Kidney (tissue), 14 donors: Measurements from ENCODE around the gene PHLDB2. TPM values are rescaled to one million over a fixed set of nuclear protein-coding genes. Genes with fewer than 3 reads are reported as not detected.
A peak's percentile ranks its signal among the peaks of the same experiment; 100 is the strongest.

Source experiments
- DNase-seq, 5 donors: peaks; one replicate each; pipeline ENCODE4 v3.0.0-alpha.2; 2013 to 2020
- FAIRE-seq: peaks from 2 replicates; lab custom pipeline; 2012; peaks lifted over from hg19 to GRCh38; lab: Jason Lieb, UNC
- H3K27ac ChIP-seq, 2 donors: one replicate each; pipeline ENCODE4 v1.7.0; 2013; ENCODE audit warnings: low read depth in 2 of 2, low read length in 2 of 2, inconsistent platforms in 1 of 2
- H3K27me3 ChIP-seq: one replicate; pipeline ENCODE4 v1.7.1; 2013; ENCODE audit warnings: low read length, inconsistent platforms; ENCODE audit not compliant: control insufficient read depth, insufficient read depth
- H3K36me3 ChIP-seq, 3 donors: one replicate each; pipeline versions ENCODE4 v1.7.0 to v1.7.1; 2013; ENCODE audit warnings: low read length in 3 of 3, control low read depth in 1 of 3, inconsistent platforms in 1 of 3; ENCODE audit not compliant: insufficient read depth in 3 of 3, control insufficient read depth in 2 of 3
- H3K4me1 ChIP-seq, 3 donors: one replicate each; pipeline versions ENCODE4 v1.7.0 to v1.7.1; 2013; ENCODE audit warnings: low read length in 3 of 3, inconsistent platforms in 1 of 3, low read depth in 1 of 3; ENCODE audit not compliant: control insufficient read depth in 2 of 3, insufficient read depth in 2 of 3
- H3K4me3 ChIP-seq, 3 donors: one replicate each; pipeline versions ENCODE4 v1.7.0 to v1.8.1; 2013; ENCODE audit warnings: low read length in 3 of 3, control low read depth in 1 of 3, inconsistent platforms in 1 of 3
- H3K9ac ChIP-seq, 3 donors: one replicate each; pipeline versions ENCODE4 v1.7.0 to v1.7.1; 2013; ENCODE audit warnings: low read length in 3 of 3, control low read depth in 1 of 3, inconsistent platforms in 1 of 3
- H3K9me3 ChIP-seq, 3 donors: one replicate each; pipeline versions ENCODE4 v1.7.0 to v1.7.1; 2013; ENCODE audit warnings: low read length in 3 of 3, control low read depth in 1 of 3, inconsistent platforms in 1 of 3; ENCODE audit not compliant: control insufficient read depth in 2 of 3, insufficient read depth in 1 of 3
- intact Hi-C: fragments of 100-400 bp; cut with DNase I; formaldehyde crosslinking; loops from one replicate; pipeline ENCODE4 v1.11.1; 2022
- polyA plus RNA-seq: library from polyadenylated mRNA; stranded (reverse); fragments of 350-450 nt; fragmentation: Illumina TruSeq; extraction: RNeasy Lipid Tissue Mini Kit (QIAGEN cat#74804); gene quantifications from one replicate; pipeline ENCODE4 v1.2.3, GENCODE V29; 2014; ENCODE audit warnings: low read depth, low replicate concordance; ENCODE audit not compliant: insufficient read depth
- total RNA-seq: library from RNA; stranded (reverse); fragmentation: NEBNext Ultra II Directional; extraction: Animal tissue kit (Norgen Biotek cat#: 25700); gene quantifications from one replicate; pipeline ENCODE4 v1.2.1, GENCODE V29; 2021
- TF ChIP-seq, protein P1 (sequence below): IDR thresholded peaks from 3 replicates; pipeline ENCODE4 v1.5.1; 2012; ENCODE audit warnings: mild to moderate bottlenecking, moderate library complexity, borderline replicate concordance; ENCODE audit not compliant: insufficient read depth; ENCODE audit errors: extremely low read depth
- donor health status: control.
- donor health status: control.
- donor health status: control.
- donor health status: control.
- donor health status: control.
- donor health status: DM: yes; HTN: yes; CAD: no.
- donor health status: Normal renal cell carcinoma (clear cell type).

PHLDB2 gene
- total and polyA plus RNA-seq, 2 donors from 2014 or later, result 28.0 to 85.6 TPM

DNA sequence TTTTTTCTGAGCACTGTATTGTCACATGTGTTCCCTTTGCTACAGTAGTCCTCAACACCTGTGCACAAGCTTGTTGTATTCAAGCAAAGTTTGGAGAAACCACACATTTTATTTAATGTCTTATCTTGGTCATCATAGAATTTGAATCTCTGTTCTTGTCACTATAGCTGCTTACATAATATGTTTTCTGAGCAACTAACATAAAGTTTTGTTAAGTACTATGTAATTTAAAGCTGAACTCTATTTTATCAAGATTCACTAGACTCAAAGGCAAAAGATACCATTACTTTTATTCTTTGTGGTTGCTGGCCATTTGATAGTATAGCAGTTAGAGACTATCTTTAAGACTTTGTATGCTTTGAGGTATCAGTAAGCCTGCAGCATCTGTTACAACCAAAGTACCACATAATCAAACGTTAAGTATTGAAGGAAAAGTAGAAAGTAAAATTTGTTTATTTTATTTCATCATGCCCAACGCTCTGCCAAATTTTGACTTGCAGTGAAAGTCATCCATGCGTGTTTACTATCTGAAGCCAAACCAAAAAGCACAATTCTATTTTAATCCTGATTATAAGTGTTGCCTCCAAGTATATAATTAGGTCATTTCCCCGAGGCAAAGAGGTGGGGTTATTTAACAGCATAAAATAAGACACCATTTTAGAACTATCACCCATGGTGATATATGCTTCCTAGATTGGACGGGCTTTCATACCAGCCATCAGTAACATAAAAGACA, 109.4 kb downstream of the PHLDB2 start:
- DNase-seq (no peak), FAIRE-seq (no peak)
- Histone ChIP-seq H3K27ac (no peak overlapping the region), H3K27me3 (no peaks in the 10 kb centered on the region), H3K4me1 (peaks cover 0 to 27% (median 16%) of the 10 kb centered on the region in 3 donors), H3K9ac (peak overlapping the region in 1 of 3 donors; percentile 41), H3K9me3 (no peaks in the 10 kb centered on the region), H3K36me3 (peaks cover 0 to 15% (median 6%) of the 10 kb centered on the region in 3 donors), H3K4me3 (no peak overlapping the region)
- intact Hi-C loops, result loop anchor here (5.0 to 10.0 kb wide), 2 partner anchors 94 to 251 kb away; no protein-coding TSS in a partner anchor
- TF ChIP-seq, protein P1, sequence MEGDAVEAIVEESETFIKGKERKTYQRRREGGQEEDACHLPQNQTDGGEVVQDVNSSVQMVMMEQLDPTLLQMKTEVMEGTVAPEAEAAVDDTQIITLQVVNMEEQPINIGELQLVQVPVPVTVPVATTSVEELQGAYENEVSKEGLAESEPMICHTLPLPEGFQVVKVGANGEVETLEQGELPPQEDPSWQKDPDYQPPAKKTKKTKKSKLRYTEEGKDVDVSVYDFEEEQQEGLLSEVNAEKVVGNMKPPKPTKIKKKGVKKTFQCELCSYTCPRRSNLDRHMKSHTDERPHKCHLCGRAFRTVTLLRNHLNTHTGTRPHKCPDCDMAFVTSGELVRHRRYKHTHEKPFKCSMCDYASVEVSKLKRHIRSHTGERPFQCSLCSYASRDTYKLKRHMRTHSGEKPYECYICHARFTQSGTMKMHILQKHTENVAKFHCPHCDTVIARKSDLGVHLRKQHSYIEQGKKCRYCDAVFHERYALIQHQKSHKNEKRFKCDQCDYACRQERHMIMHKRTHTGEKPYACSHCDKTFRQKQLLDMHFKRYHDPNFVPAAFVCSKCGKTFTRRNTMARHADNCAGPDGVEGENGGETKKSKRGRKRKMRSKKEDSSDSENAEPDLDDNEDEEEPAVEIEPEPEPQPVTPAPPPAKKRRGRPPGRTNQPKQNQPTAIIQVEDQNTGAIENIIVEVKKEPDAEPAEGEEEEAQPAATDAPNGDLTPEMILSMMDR, result no peak

DNA sequence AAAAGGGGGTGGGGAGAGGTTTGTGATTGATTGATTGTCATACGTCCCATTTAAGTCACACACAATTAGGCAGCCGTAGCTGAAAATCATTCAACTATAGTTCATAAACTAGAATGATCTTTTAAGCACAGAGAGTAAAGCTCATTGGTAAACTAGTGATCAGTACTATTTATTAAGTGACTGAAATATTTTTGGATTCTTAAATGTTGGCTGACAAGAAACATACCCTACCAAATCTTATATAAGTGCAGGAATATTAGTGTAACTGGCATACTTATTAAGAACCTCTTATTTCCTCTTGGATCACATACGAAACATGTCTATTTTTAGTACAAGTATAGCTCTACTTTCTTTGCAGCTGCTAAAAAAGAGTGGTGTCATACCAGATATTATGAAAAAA, 111.3 kb downstream of the PHLDB2 start:
- no peak for DNase-seq
- H3K36me3 ChIP-seq, result peaks cover 0 to 12% (median 12%) of the 10 kb centered on the region in 3 donors
- intact Hi-C loops, result no loop called here
- H3K27ac ChIP-seq, result peak overlapping the region; percentile 77 to 80
- FAIRE-seq, result no peak
- no peaks in the 10 kb centered on the region for H3K27me3 ChIP-seq
- peaks cover 0 to 27% (median 16%) of the 10 kb centered on the region in 3 donors for H3K4me1 ChIP-seq
- H3K9ac ChIP-seq, result peak overlapping the region in 1 of 3 donors; percentile 4
- TF ChIP-seq, protein P1, result no peak
- H3K4me3 ChIP-seq, result no peak overlapping the region
- H3K9me3 ChIP-seq, result no peaks in the 10 kb centered on the region

GRCh38 chr3:111971533-111972130, 112.6 kb downstream of the PHLDB2 start:
- DNase-seq (peak; percentile 71 to 92 (median 81)), FAIRE-seq (peak; percentile 53)
- intact Hi-C loops, result no loop called here
- H3K36me3 ChIP-seq, result peaks cover 0 to 12% (median 12%) of the 10 kb centered on the region in 3 donors
- H3K4me1 ChIP-seq, result peaks cover 0 to 27% (median 14%) of the 10 kb centered on the region in 3 donors
- H3K27me3 ChIP-seq, result no peaks in the 10 kb centered on the region
- peak overlapping the region in 1 of 3 donors; percentile 4 for H3K9ac ChIP-seq
- H3K27ac ChIP-seq, result peak overlapping the region; percentile 77 to 80
- H3K9me3 ChIP-seq, result no peaks in the 10 kb centered on the region
- peak overlapping the region in 1 of 3 donors; percentile 15 for H3K4me3 ChIP-seq
- TF ChIP-seq, protein P1, result no peak
